K562 treated with DMSO at 1 percent for 4 hours (cell line): ENCODE results near the gene SCEL. TPM values are rescaled to one million over a fixed set of nuclear protein-coding genes. Genes with fewer than 3 reads are reported as not detected.

Experiments used
- total RNA-seq: library from RNA; unstranded; fragments of 300-600 nt; gene quantifications from 2 replicates; pipeline ENCODE4 v1.2.3, GENCODE V29; 2022; ENCODE audit not compliant: insufficient read depth

Gene SCEL
- total RNA-seq = not detected in 2 replicates

GRCh38 chr13:77535448-77535847 is at the start of gene SCEL:
SCEL (plus strand) TSS chr13:77535706; CDS start chr13:77555876, 20,170 bp downstream.

Other genes with a start within 250 kb of the SCEL start
- 22.6 and 24.9 TPM in 2 replicates for gene MYCBP2, start 208.6 kb upstream of the SCEL start, total RNA-seq
- gene SLAIN1, start 162.0 kb downstream of the SCEL start, total RNA-seq = 1.6 TPM in 1 of 2 replicates, not detected in the other